CD4-positive, alpha-beta T cell treated with Interleukin-15 for 1 hour (primary cell): ENCODE data around the gene FLII.
"Not testable (repeated sequence)": the region's sequence is repeated elsewhere in the genome, so short reads cannot be mapped to it uniquely, and the experiment has no call there.

Source experiments
- DNase-seq: peaks from one replicate; pipeline ENCODE4 v3.0.0-alpha.2; 2020

The FLII gene

GRCh38 chr17:18238299-18238698 lies 20.2 kb downstream of the FLII start:
- no peak for DNase-seq

GRCh38 chr17:18237461-18237860 lies 21.1 kb downstream of the FLII start:
- no peak for DNase-seq

GRCh38 chr17:18236494-18236893 lies 22.0 kb downstream of the FLII start:
- no peak for DNase-seq

GRCh38 chr17:18235743-18236256 lies 22.7 kb downstream of the FLII start:
- no peak for DNase-seq

- no peak for DNase-seq
These were observed 23.6 kb downstream of the FLII start for GRCh38 chr17:18234853-18235380.

- no peak for DNase-seq
These were observed 24.6 kb downstream of the FLII start for GRCh38 chr17:18233803-18234518.

- no peak for DNase-seq
These were observed 27.4 kb downstream of the FLII start for GRCh38 chr17:18231164-18231563.

- no peak for DNase-seq
These were observed 28.0 kb downstream of the FLII start for GRCh38 chr17:18230288-18231141.

GRCh38 chr17:18229771-18230170 lies 28.8 kb downstream of the FLII start:
- DNase-seq, result no peak

- DNase-seq, result no peak
These were observed 29.3 kb downstream of the FLII start for GRCh38 chr17:18229254-18229653.

- no peak for DNase-seq
These were observed 30.3 kb downstream of the FLII start for GRCh38 chr17:18228176-18228682.

GRCh38 chr17:18227635-18228034 lies 30.9 kb downstream of the FLII start:
- no peak for DNase-seq

- DNase-seq, result no peak
These were observed 32.1 kb downstream of the FLII start for GRCh38 chr17:18226284-18226945.

GRCh38 chr17:18225642-18226283 lies 32.8 kb downstream of the FLII start:
- no peak for DNase-seq

- peak; percentile 95 for DNase-seq
These were observed 33.4 kb downstream of the FLII start, which contains the start of gene LLGL1 for GRCh38 chr17:18225121-18225641. TSS of gene LLGL1 (plus strand) at chr17:18225635. CDS start at chr17:18225683, 48 bp downstream.

GRCh38 chr17:18224387-18225120 lies 34.0 kb downstream of the FLII start:
- no peak for DNase-seq

- DNase-seq, result no peak
These were observed 34.5 kb downstream of the FLII start for GRCh38 chr17:18224053-18224386.

- no peak for DNase-seq
These were observed 39.7 kb downstream of the FLII start for GRCh38 chr17:18218756-18219415.

GRCh38 chr17:18217412-18218015 lies 41.0 kb downstream of the FLII start:
- DNase-seq, result peak; percentile 72

GRCh38 chr17:18216906-18217305 lies 41.6 kb downstream of the FLII start:
- DNase-seq, result not testable (repeated sequence)
